ENCODE data around the gene ZMAT1.
"Not testable (repeated sequence)": the region's sequence is repeated elsewhere in the genome, so short reads cannot be mapped to it uniquely, and the experiment has no call there.

ZMAT1 gene

GRCh38 chrX:101931488-101932248, at the start of gene ZMAT1:
Gene ZMAT1 (minus strand): TSS chrX:101932027. CDS start chrX:101932008, 19 bp downstream.
- TF ChIP-seq MAX (IDR thresholded peaks at IDR 0.05; ENCODE audit: low read depth, low read length): no peak
- no peak for TF ChIP-seq POLR2A (IDR thresholded peaks at IDR 0.05; ENCODE audit: extremely low read depth, insufficient read length)
- no peak for TF ChIP-seq MYC (IDR thresholded peaks at IDR 0.05; ENCODE audit: low read depth, low read length)
- no peak for TF ChIP-seq CTCF (IDR thresholded peaks at IDR 0.05; ENCODE audit: low read depth, low read length)
- DNase-seq (ENCODE audit: low read depth): peak; percentile 2
- H3K4me3 ChIP-seq (ENCODE audit: low read depth, low read length): no peak within 1 kb of the TSS

GRCh38 chrX:101977106-101977505, 45.3 kb upstream of the ZMAT1 start:
- no peak for TF ChIP-seq CTCF (IDR thresholded peaks at IDR 0.05; ENCODE audit: low read depth, low read length)
- no peak for TF ChIP-seq MAX (IDR thresholded peaks at IDR 0.05; ENCODE audit: low read depth, low read length)
- no peak for TF ChIP-seq POLR2A (IDR thresholded peaks at IDR 0.05; ENCODE audit: extremely low read depth, insufficient read length)
- no peak for TF ChIP-seq MYC (IDR thresholded peaks at IDR 0.05; ENCODE audit: low read depth, low read length)
- no peak overlapping the region for H3K4me3 ChIP-seq (ENCODE audit: low read depth, low read length)
- DNase-seq (ENCODE audit: low read depth): no peak

GRCh38 chrX:101973066-101973465, 41.2 kb upstream of the ZMAT1 start:
- DNase-seq (ENCODE audit: low read depth): no peak
- TF ChIP-seq POLR2A (IDR thresholded peaks at IDR 0.05; ENCODE audit: extremely low read depth, insufficient read length) (no peak), MYC (IDR thresholded peaks at IDR 0.05; ENCODE audit: low read depth, low read length) (no peak), CTCF (IDR thresholded peaks at IDR 0.05; ENCODE audit: low read depth, low read length) (no peak), MAX (IDR thresholded peaks at IDR 0.05; ENCODE audit: low read depth, low read length) (no peak)
- H3K4me3 ChIP-seq (ENCODE audit: low read depth, low read length): no peak overlapping the region

GRCh38 chrX:101964923-101965539, 33.2 kb upstream of the ZMAT1 start:
- H3K4me3 ChIP-seq (ENCODE audit: low read depth, low read length); DNase-seq (ENCODE audit: low read depth): not testable (repeated sequence)

- DNase-seq (ENCODE audit: low read depth): no peak
- no peak for TF ChIP-seq MYC (IDR thresholded peaks at IDR 0.05; ENCODE audit: low read depth, low read length)
- no peak for TF ChIP-seq MAX (IDR thresholded peaks at IDR 0.05; ENCODE audit: low read depth, low read length)
- TF ChIP-seq POLR2A (IDR thresholded peaks at IDR 0.05; ENCODE audit: extremely low read depth, insufficient read length): no peak
- no peak for TF ChIP-seq CTCF (IDR thresholded peaks at IDR 0.05; ENCODE audit: low read depth, low read length)
- no peak overlapping the region for H3K4me3 ChIP-seq (ENCODE audit: low read depth, low read length)
These were observed 26.3 kb upstream of the ZMAT1 start for GRCh38 chrX:101958139-101958538.

- no peak for TF ChIP-seq MYC (IDR thresholded peaks at IDR 0.05; ENCODE audit: low read depth, low read length)
- no peak for TF ChIP-seq CTCF (IDR thresholded peaks at IDR 0.05; ENCODE audit: low read depth, low read length)
- no peak for TF ChIP-seq POLR2A (IDR thresholded peaks at IDR 0.05; ENCODE audit: extremely low read depth, insufficient read length)
- TF ChIP-seq MAX (IDR thresholded peaks at IDR 0.05; ENCODE audit: low read depth, low read length): no peak
- H3K4me3 ChIP-seq (ENCODE audit: low read depth, low read length): no peak overlapping the region
- DNase-seq (ENCODE audit: low read depth): no peak
These were observed 25.3 kb upstream of the ZMAT1 start for GRCh38 chrX:101957174-101957573.

All from NB4 (cell line).